PC-9 (cell line): ENCODE results near the gene SPTSSB. TPM values are rescaled to one million over a fixed set of nuclear protein-coding genes. Genes with fewer than 3 reads are reported as not detected.

Experiments
- BruUV-seq: library from RNA; stranded (reverse); fragments of 400-500 nt; replicated peaks from 2 replicates; lab custom pipeline; 2021; lab: Mats Ljungman, UMichigan
- CTCF ChIA-PET: fragments of 300-600 bp; sonication (Branson Sonifier 250); formaldehyde crosslinking; loops from one replicate; lab custom pipeline; 2022; ENCODE audit warnings: antibody characterized with exemption; lab: Charles Lee
- POLR2A ChIA-PET: fragments of 300-600 bp; sonication (Branson Sonifier 250); formaldehyde crosslinking; loops from one replicate; lab custom pipeline; 2022; ENCODE audit warnings: antibody characterized with exemption; ENCODE audit not compliant: unreplicated experiment; lab: Charles Lee
- DNase-seq, 2 experiments: peaks; one replicate each; pipeline versions ENCODE4 v3.0.0 to v3.0.0-alpha.2; 2015 to 2022; ENCODE audit warnings: mixed read lengths in 1 of 2
- H2AFZ ChIP-seq: fragments of 200-600 bp; sonication (generic); 2 replicates; pipeline ENCODE4 v1.8.1; 2017; ENCODE audit warnings: antibody characterized with exemption
- H3F3A ChIP-seq: fragments of 200-600 bp; sonication (generic); 2 replicates; pipeline ENCODE4 v1.8.1; 2017; ENCODE audit warnings: antibody characterized with exemption, mild to moderate bottlenecking, low read depth; ENCODE audit not compliant: insufficient read depth
- H3K27ac ChIP-seq: fragments of 200-600 bp; sonication (generic); 2 replicates; pipeline ENCODE4 v1.6.1; 2016; ENCODE audit warnings: mixed run types
- H3K27me3 ChIP-seq: fragments of 200-600 bp; sonication (generic); 2 replicates; pipeline ENCODE4 v1.6.1; 2016; ENCODE audit warnings: low read depth, mixed run types; ENCODE audit not compliant: insufficient read depth
- H3K36me3 ChIP-seq: fragments of 200-600 bp; sonication (generic); 2 replicates; pipeline ENCODE4 v1.6.1; 2016; ENCODE audit warnings: low read depth, mixed run types
- H3K4me1 ChIP-seq: fragments of 200-600 bp; sonication (generic); replicated peaks from 2 replicates; pipeline ENCODE4 v1.6.1; 2016; ENCODE audit warnings: mixed run types; ENCODE audit not compliant: insufficient read depth
- H3K4me2 ChIP-seq: fragments of 200-600 bp; sonication (generic); 2 replicates; pipeline ENCODE4 v1.6.1; 2017; ENCODE audit warnings: mixed run types
- H3K4me3 ChIP-seq: fragments of 200-600 bp; sonication (generic); 2 replicates; pipeline ENCODE4 v1.6.1; 2016; ENCODE audit warnings: mixed run types
- H3K79me2 ChIP-seq: fragments of 200-600 bp; sonication (generic); 2 replicates; pipeline ENCODE4 v1.6.1; 2017; ENCODE audit warnings: low read depth, mixed run types
- H3K9me2 ChIP-seq: fragments of 200-600 bp; sonication (generic); 2 replicates; pipeline ENCODE4 v1.8.1; 2017; ENCODE audit warnings: mild to moderate bottlenecking; ENCODE audit not compliant: insufficient read depth
- H3K9me3 ChIP-seq: fragments of 200-600 bp; sonication (generic); 2 replicates; pipeline ENCODE4 v1.8.1; 2016; ENCODE audit warnings: low read depth; ENCODE audit not compliant: insufficient read depth
- H4K20me1 ChIP-seq: fragments of 200-600 bp; sonication (generic); 2 replicates; pipeline ENCODE4 v1.8.1; 2017; ENCODE audit not compliant: insufficient read depth
- EZH2 ChIP-seq: fragments of 200-600 bp; sonication (generic); IDR thresholded peaks from 2 replicates; pipeline ENCODE4 v1.8.0; 2017; ENCODE audit warnings: antibody characterized with exemption, low read depth
- intact Hi-C: fragments of 100-400 bp; cut with micrococcal nuclease; formaldehyde crosslinking; loops from one replicate; pipeline ENCODE4 v1.10.0; 2022; ENCODE audit not compliant: unreplicated experiment
- total RNA-seq: library from RNA; stranded (reverse); gene quantifications from 2 replicates; pipeline ENCODE4 v1.2.3, GENCODE V29; 2021
- TF ChIP-seq, protein P1 (sequence below): fragments of 200-600 bp; sonication (generic); conservative IDR thresholded peaks from 2 replicates; pipeline ENCODE4 v1.6.1; 2017; ENCODE audit warnings: mixed run types, antibody characterized with exemption, mild to moderate bottlenecking, moderate library complexity

SPTSSB gene
- total RNA-seq, 1 experiment from 2014 or later, result 4.0 TPM

DNA sequence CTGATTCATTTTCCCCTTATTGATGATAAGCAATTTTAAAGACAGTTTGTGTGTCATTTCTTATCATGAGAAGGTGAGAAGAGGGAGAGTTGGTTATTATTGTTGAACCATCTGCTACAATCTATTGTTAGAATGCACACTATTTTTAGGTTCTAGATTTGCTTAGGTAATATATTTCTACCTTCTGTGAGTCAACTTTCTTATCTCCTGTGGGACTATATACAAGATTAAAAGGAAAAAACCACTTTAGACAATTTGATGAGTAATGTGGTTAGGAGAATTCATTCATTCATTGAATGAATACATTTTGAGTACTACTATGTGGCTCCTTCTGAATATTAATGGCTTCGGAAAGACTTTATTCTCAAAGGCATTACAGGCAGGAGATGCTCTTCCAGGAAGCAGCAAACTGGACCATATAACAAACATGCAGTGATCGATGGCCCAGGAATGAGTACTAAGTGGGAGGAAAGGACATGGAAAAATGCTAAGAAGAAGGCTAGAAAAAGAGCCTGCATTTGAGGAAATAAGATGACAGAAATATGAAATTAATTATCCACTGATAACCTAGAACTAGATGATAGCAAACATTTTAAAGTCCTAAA, 22.4 kb downstream of the SPTSSB start:
- no TSS peak for BruUV-seq
- H3F3A ChIP-seq, result peaks cover 24% of the 10 kb centered on the region
- peaks cover 36% of the 10 kb centered on the region for H3K4me1 ChIP-seq
- H3K9me3 ChIP-seq, result no peaks in the 10 kb centered on the region
- no peaks in the 10 kb centered on the region; the same call in 1 of the 2 replicates for H3K9me2 ChIP-seq
- H3K36me3 ChIP-seq, result no peaks in the 10 kb centered on the region
- TF ChIP-seq, protein P1, sequence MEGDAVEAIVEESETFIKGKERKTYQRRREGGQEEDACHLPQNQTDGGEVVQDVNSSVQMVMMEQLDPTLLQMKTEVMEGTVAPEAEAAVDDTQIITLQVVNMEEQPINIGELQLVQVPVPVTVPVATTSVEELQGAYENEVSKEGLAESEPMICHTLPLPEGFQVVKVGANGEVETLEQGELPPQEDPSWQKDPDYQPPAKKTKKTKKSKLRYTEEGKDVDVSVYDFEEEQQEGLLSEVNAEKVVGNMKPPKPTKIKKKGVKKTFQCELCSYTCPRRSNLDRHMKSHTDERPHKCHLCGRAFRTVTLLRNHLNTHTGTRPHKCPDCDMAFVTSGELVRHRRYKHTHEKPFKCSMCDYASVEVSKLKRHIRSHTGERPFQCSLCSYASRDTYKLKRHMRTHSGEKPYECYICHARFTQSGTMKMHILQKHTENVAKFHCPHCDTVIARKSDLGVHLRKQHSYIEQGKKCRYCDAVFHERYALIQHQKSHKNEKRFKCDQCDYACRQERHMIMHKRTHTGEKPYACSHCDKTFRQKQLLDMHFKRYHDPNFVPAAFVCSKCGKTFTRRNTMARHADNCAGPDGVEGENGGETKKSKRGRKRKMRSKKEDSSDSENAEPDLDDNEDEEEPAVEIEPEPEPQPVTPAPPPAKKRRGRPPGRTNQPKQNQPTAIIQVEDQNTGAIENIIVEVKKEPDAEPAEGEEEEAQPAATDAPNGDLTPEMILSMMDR, result no peak
- TF ChIP-seq EZH2, result no peak
- no peaks in the 10 kb centered on the region for H3K27me3 ChIP-seq
- H4K20me1 ChIP-seq, result no peaks in the 10 kb centered on the region
- H3K4me2 ChIP-seq, result peak overlapping the region; percentile 38; the same call in 1 of the 2 replicates
- DNase-seq, result no peak
- H3K79me2 ChIP-seq, result no peaks in the 10 kb centered on the region
- ChIA-PET POLR2A (no interaction called here), CTCF (no interaction called here)
- no peak overlapping the region for H3K4me3 ChIP-seq
- no peak overlapping the region for H3K27ac ChIP-seq
- intact Hi-C loops, result no loop called here
- H2AFZ ChIP-seq, result no peak overlapping the region

DNA sequence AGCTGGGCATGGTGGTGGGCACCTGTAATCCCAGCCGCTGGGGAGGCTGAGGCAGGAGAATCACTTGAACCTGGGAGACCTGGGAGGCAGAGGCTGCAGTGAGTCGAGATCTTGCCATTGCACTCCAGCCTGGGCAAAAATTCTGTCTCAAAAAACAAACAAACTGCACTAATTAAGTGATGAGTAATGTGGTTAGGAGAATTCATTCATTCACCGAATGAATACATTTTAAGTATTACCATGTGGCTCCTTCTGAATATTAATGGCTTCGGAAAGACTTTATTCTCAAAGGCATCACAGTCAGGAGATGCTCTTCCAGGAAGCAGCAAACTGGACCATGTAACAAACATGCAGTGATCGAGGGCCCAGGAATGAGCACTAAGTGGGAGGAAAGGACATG, 23.6 kb downstream of the SPTSSB start:
- TF ChIP-seq, protein P1, result no peak
- TF ChIP-seq EZH2, result no peak
- no peaks in the 10 kb centered on the region for H3K79me2 ChIP-seq
- no peaks in the 10 kb centered on the region for H3K27me3 ChIP-seq
- H3K4me1 ChIP-seq, result peaks cover 36% of the 10 kb centered on the region
- intact Hi-C loops, result no loop called here
- BruUV-seq, result no TSS peak
- no peak overlapping the region for H2AFZ ChIP-seq
- H3F3A ChIP-seq, result peaks cover 24% of the 10 kb centered on the region
- H4K20me1 ChIP-seq, result no peaks in the 10 kb centered on the region
- no peak overlapping the region for H3K4me2 ChIP-seq
- no peak for DNase-seq
- no peak overlapping the region for H3K4me3 ChIP-seq
- H3K27ac ChIP-seq, result no peak overlapping the region
- no peaks in the 10 kb centered on the region for H3K9me3 ChIP-seq
- CTCF ChIA-PET, result no interaction called here
- H3K36me3 ChIP-seq, result no peaks in the 10 kb centered on the region
- POLR2A ChIA-PET, result no interaction called here
- peaks cover 6% of the 10 kb centered on the region; the same call in 1 of the 2 replicates for H3K9me2 ChIP-seq

DNA sequence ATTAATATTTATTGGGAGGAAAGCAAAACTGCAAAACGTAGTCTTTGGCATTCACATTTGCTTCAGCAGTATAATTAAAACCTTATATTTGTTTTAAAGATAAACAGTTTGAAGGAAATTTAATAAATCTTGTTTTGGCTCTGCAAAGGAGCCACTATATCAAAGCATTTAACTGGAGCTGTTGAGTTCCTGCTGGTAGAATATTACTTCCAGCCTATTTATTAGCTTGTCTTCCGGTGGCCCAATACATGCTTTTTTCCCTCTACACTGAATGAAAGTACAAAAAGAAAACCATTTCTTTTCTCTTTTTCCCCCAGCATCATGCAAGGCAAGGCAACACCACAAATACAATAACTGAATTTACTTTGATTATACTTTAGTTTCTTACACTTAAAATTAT, 26.3 kb downstream of the SPTSSB start:
- intact Hi-C loops, result no loop called here
- H3K27ac ChIP-seq, result no peak overlapping the region
- no peaks in the 10 kb centered on the region for H3K36me3 ChIP-seq
- H3K9me3 ChIP-seq, result no peaks in the 10 kb centered on the region
- no peaks in the 10 kb centered on the region for H3K27me3 ChIP-seq
- no peak overlapping the region for H2AFZ ChIP-seq
- no TSS peak for BruUV-seq
- H3K9me2 ChIP-seq, result peaks cover 8% of the 10 kb centered on the region; the same call in 1 of the 2 replicates
- TF ChIP-seq EZH2, result no peak
- TF ChIP-seq, protein P1, result no peak
- DNase-seq, result no peak
- H3K79me2 ChIP-seq, result no peaks in the 10 kb centered on the region
- ChIA-PET CTCF (no interaction called here), POLR2A (no interaction called here)
- no peak overlapping the region for H3K4me2 ChIP-seq
- peaks cover 15% of the 10 kb centered on the region for H3F3A ChIP-seq
- peaks cover 17% of the 10 kb centered on the region for H3K4me1 ChIP-seq
- H3K4me3 ChIP-seq, result no peak overlapping the region
- no peaks in the 10 kb centered on the region for H4K20me1 ChIP-seq
